DMS 273 treated with DMSO at 0.1 percent for 48 hours (cell line): ENCODE data around the gene CST7.

Source experiments
- DNase-seq: peaks from one replicate; lab custom pipeline; 2025; lab: John Stamatoyannopoulos, UW

CST7 gene

DNA sequence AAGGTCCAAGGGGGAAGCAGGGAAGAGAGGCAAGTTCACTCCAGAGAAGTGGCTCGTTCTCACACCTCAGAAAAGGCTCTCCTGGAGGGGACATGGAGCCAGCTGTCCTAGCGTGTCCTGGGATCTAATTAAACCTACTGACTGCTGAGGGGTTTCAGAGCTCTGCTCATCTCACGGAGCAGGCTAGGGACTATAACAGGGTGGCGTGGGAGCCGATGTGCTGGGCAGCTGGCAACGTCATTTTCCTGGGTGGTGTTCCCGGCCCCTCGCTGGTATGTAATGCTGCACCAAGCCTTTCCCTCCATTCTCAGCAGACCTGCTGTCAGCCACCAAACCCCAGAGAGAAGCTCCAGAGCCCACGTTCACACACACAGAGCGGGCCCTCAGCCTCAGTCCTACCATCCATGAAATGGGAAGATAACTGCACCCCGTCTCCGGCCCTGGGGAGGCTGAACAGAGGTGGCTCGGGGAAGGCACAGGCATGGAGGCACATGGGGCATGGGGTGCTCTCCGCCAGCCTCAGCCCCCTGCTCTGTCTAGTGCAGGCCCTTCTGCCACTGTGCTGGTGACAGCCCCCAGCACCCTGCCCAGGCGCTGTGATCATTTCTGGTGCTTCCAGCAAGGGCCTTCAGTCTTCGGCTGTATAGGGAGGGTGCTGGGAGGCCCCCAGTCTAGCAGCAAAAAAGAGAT is 1.9 kb downstream of the CST7 start:
- no peak for DNase-seq

DNA sequence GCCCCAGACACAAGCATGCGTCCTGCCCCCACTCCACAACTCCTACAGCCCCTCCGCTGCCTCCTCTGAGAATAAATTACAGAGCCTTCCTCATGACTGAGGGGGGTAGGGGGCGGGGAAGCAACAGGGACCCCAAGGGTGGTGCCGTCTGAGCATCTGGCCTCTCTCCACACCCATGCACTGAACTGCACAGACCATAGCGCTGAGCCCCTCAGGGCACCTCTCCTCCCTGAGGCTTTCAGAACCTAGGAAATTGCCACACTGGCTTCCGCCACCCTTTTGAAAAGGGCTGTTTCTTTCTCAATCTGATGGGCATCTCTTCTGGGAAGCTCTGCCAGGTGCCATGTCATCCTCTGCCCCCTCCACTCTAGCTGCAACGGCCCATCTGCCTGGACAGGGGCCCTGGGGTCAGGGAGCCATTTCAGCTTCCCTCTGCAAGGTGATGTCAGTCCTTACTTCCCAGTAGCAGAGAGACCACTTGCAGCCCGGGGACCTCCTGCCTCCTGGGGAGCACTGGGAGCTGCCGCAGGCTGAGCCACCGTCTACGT is 2.5 kb downstream of the CST7 start:
- no peak for DNase-seq

DNA sequence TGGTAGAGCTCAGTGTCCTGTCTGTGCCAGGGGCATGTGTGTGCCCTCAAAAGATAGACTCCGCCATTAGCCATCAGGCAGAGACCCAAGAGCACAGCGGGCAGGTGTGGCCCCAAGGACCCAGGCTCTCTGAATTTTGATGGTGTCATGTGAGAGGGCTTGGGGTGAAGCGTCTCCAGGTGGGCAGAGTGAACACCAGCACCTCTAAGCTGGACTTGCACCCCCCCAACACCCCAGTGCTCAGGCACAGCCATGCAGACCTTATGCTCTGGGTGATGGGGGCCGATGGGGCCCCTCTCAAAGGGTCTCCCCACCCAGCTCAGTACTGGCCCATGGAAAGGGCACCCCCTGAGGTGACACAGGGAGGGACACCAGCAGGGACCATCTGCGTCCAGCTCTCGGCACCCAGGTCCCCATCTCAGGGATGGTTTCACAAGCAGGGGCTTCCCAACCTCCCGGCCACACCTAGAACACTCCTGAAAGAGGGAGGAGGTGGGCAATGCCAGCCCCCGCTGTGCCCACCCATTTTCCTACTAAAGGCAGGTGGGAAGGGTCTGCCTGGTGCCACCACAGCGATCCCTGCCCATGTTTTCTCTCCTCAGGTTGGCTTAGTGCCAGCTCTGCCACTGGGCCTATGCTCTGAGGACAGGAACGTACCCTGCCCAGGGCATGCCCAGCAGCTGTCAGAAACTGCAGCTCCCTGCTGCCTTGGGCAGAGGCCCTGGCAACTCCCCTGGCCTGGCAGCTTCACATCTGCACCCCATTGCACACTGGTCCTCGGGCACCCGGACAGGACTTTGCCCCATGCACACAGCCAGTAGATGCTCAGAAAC is 3.5 kb downstream of the CST7 start:
- DNase-seq = no peak

DNA sequence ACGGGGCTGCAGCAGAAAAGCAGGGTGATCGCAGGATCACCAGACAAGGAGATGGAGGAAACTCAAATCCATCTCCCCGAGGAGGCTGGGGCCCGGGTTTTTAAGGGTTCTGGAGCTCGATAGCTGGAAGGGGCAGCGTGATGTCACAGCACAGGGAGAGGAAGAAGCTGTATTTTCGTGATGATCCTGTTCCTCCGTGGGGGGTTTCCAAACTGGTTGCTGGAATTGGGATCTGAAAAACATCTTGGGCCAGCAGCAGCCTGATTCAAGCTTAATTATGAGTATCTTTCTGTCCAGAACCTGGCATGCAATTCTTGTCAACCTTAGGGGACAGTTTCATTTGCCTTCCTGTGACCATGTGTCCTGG is 4.1 kb downstream of the CST7 start:
- DNase-seq = no peak

DNA sequence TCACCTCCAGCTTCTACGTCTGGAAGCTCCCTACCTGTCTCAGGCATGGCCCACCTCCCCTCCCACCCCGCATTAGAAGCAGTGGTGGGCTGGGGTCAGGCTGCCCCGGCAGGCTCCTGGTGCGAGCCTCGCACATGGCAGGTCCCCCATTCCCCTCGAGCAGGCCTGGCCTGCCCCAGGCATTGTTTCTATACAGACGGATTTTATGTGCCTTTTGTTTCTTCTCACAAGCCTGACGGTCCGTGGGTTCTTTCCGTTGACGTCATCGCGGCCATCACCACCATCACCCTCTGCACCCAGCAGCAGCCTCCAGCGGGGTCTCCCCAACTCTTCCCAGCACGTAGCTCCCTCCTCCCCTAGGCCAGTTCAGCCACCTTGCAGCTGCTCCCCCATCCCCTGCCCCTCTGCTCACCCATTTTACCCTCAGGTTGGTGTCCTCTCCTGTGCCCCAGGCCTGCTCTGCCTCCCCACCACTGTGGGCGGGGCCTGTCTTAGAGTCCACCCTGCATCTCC is 4.6 kb downstream of the CST7 start:
- DNase-seq = no peak

DNA sequence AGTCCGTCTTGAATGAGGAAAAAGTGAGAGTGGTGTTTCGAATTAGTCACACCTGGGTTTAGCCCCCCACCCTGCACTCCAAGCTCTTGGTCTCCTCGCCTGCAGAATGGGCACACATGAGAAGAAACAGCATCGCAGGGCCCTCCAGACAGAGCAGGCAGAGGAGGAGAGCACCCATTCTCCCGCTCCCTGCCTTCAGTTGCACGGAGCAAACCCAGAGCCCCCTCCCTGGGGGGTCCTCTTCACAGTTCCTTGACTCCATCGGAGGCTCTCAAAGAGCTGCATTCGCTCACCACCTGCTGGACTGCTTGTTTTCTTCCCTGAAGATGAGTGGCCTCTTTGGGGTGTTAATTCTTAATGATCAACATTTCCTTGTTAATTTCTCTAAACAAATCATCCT is 5.1 kb downstream of the CST7 start:
- DNase-seq = no peak

DNA sequence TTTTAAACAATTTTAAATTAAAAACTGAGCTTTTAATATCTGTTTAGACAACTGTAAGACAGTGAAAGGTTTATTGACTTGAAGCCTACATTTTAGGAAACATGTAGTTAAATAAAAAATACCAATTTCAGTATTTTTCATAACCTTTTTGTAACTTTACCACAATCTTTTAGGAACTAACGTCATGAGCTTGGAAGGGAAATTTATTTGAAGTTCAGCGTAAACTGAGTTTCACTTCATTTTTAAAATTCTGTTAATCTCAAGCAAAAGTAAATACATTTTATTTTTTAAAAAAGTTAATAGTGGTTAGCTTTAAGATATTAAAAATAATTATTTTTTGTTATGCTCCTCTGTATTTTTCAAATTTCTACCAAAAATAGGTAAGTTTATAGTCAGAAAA is 5.5 kb downstream of the CST7 start:
- DNase-seq = no peak

DNA sequence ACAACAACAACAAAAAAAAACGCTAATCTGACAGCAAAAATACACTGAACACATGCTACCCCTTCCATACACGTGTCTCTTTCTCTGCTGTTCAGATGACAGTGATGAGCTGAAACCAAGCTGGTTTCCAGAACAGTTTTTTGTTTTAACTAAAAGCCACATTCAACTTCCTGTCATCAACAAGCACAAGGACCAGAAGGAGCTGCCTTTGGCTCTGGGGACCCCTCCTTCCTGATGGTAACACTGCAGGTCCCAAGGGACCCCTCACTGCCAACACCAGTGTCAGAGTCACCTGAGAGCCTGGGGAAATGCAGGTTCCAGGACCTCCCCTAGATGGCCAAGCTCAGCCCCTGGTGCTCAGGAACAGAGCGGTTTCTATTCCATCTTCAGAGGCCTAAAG is 6.0 kb downstream of the CST7 start:
- DNase-seq = no peak

DNA sequence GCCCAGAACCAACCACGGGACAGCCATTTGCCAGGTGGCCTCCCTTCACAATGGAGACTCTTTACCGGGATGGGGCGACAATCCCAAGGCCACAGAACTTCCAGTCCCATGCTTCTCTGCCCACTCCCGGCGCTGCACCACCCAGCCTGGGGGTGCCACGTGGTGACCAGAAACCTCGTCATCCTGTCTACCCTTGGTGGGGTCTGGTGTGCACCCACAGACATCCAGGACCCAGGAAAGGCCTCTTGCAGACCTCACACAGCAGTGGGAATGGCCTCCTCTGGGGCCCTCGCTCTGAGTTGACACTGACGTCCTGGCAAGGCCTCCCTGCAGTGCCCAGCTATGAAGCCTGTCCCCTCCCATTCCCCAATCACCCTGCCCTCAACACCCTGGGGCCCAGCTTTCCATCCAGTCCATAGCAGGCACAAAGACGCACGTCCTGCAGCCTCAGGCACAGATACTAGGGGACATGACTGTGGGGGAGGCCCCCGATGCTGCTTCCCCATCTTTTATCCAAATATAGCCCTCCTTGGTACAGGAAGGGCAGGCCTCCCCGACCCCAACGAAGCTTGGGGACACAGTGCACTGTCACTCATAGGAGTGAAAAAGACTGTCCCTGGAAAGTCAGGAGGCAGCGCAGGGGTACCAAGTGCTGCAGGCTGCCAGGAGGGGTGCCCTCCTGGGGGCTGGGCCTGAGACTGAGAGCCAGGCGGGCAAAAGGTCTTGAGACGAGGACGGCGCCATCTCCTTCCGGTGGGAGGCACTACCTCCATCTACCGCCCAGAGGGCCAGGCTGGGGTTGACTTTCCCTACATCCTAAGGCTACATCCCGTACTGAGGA is 7.2 kb downstream of the CST7 start:
- DNase-seq = no peak

DNA sequence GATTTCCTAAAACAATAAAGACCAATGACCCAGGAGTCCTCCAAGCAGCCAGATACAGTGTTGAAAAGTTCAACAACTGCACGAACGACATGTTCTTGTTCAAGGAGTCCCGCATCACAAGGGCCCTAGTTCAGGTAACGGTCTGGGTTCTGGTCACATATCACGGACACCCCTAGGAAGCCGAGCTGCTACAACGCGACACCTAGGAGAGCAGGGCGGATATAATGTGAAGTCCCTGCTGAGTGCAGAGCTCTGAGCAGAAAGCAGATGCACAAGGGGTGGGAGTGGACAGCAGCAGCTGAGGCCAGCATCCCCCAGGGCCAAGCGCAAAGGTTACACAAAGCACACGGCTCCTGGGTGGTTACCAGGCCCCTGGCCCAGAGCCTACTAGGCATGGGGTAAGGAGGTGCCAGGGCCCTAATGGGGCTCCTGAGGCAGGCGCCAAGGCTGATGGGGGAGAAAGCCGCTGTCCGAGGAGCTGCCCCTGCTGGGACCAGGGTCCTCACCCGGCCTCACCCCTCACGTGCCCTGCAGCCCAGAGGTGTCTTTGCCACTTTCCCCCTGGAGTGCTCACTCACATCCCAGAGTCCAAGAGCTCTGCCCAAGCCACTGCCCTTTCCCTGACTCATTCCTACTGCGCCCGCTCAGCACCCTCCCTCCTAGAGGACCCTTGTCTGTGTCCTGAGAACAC is 8.4 kb downstream of the CST7 start:
- no peak for DNase-seq

DNA sequence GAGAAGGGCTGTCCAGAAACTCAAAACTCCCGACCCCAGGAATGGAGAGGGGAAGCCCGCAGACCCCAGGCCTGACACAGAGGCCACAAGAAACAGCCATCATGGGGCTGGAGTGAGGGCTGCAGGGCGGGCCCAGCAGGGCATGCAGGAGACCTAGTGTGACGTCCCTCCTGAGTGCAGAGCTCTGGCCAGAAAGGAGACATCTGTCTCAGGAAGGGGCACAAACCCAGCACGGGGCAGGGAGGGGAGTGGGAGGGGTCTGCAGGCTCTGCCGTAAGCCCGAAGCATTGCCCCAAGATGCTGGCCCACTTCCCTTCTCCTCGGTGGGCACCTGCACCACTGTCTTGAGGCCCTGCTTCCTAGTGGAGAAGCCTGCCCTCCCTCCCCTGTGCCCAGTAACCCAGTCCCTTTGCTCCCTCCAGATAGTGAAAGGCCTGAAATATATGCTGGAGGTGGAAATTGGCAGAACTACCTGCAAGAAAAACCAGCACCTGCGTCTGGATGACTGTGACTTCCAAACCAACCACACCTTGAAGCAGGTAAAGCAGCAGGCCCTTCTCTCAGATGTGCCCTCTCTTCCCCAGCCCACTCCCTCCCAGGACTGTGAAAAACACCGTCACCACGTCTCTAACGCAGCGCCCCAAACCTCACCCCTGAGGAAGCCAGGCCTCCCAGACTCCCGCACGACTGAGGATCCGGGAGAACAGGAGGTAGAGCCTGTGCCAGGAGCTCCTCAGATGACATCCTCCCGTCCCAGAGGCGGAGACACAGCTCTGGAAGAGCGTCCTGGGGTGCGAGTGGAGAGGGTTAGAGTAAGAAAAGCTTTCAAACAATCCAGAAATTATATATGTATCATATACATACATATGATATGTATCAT is 9.7 kb downstream of the CST7 start:
- DNase-seq = no peak

DNA sequence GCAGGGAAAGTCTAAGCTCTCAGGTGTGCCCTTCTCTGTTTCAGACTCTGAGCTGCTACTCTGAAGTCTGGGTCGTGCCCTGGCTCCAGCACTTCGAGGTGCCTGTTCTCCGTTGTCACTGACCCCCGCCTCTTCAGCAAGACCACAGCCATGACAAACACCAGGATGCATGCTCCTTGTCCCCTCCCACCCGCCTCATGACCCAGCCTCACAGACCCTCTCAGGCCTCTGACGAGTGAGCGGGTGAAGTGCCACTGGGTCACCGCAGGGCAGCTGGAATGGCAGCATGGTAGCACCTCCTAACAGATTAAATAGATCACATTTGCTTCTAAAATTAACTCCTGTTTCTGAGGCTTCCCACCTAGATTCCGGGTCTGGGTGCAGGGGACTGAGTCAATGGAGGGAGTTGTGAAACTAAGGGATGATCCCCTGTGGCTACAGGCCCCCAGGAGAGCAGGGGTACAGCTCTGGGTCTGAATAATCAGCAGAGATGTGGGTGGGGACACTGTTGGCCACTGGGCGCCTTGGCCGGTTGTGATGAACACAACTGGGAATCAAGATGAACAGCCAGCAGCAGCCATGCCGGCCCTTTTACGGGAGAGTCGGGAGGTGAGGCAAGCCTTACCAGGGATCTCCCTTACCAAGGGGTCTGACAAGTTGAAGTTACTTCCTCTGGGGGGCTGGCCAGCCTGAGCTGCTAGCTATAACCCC is 10.7 kb downstream of the CST7 start:
- no peak for DNase-seq

DNA sequence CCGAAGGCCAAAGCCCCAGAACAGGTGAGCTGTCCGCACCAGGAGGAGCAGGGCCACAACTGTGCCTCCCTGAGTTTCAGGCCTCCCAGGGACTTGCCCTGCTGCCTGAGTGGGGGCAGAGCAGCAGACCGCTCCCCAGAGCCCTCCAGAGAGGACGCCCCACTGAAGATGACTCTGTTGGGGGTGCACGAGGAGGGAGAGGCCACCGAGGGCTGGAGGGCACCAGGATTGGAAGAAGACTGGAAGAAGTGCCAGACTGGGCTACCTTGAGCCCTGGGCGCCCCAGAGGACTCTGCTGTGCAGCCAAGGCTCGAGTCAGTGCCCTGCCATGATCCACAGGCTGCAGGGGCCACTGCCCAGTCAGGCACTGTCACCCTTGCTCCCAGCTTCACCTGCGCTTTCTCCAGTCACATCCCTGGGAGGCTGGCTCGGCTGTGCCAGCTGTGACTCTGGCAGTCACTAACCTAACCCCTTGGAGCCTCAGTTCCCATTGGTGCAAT is 11.3 kb downstream of the CST7 start:
- DNase-seq = no peak

DNA sequence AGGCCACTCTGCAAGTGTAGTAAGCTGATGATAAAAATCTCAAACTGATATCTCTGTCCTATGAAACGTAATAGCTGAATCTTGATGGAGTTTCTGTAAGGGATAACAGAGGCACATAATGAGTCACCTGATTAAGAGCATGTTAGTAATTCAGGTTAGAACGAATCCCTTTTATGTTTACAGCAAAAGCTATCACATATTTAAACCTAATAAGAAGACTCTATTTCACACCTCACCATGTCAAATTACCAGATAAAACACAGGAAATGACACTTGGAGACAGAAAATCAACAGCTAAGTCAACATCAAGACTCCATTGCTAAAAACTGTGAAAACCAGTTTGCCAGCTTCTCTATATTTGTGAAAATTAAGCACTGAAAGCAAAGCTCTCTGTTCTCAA is 11.8 kb downstream of the CST7 start:
- no peak for DNase-seq

DNA sequence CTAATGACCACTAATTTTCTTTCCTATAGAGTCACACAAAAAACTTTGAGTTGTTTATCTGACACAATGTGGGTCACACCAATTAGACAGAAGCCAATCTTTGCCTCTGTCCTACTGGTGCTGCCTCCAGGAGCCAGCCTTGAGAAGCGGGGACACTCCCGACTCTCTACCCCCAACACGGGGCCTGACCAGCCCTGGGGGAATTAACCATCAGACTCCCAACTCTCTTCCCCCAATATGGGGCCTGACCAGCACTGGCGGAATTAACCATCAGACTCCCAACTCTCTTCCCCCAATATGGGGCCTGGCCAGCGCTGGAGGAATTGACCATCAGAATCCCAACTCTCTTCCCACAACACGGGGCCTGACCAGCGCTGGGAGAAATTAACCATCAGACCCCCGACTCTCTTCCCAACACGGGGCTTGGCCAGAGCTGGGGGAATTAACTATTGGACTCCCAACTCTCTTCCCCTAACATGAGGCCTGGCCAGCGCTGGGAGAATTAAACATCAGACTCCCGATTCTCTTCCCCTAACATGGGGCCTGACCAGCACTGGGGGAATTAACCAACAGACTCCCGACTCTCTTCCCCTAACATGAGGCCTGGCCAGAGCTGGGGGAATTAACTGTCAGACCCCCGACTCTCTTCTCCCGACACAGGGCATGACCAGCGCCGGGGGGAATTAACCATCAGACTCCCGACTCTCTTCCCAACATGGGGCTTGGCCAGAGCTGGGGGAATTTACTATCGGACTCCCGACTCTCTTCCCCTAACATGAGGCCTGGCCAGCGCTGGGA is 12.5 kb downstream of the CST7 start:
- no peak for DNase-seq

DNA sequence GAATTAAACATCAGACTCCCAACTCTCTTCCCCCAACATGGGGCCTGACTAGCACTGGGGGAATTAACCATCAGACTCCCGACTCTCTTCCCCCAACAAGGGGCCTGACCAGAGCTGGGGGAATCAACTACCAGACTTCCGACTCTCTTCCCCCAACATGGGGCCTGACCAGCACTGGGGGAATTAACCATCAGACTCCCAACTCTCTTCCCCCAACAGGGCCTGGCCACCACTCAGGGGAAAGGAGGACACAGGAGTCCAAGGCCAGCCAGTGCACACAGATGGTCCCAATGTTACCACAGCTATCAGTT is 13.1 kb downstream of the CST7 start:
- DNase-seq = no peak

DNA sequence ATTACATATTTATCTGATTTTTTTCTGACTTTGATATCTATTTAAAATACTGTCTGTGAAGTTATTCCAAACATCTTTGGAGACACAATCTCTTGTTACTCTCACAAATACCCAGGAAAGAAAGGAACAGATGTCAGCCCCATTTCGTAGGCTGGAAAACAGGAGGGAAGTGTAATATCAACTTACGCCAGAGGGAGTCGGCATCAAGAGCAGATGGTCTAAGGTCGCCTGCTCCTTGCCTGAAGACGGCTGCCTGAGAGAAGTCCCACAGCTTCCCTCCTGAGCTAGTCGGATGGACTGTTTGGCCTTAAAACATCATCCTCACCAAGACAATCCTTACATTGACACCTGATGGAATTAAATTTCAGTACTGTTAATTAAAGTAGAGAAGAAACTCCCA is 13.4 kb downstream of the CST7 start:
- peak; percentile 83 for DNase-seq

DNA sequence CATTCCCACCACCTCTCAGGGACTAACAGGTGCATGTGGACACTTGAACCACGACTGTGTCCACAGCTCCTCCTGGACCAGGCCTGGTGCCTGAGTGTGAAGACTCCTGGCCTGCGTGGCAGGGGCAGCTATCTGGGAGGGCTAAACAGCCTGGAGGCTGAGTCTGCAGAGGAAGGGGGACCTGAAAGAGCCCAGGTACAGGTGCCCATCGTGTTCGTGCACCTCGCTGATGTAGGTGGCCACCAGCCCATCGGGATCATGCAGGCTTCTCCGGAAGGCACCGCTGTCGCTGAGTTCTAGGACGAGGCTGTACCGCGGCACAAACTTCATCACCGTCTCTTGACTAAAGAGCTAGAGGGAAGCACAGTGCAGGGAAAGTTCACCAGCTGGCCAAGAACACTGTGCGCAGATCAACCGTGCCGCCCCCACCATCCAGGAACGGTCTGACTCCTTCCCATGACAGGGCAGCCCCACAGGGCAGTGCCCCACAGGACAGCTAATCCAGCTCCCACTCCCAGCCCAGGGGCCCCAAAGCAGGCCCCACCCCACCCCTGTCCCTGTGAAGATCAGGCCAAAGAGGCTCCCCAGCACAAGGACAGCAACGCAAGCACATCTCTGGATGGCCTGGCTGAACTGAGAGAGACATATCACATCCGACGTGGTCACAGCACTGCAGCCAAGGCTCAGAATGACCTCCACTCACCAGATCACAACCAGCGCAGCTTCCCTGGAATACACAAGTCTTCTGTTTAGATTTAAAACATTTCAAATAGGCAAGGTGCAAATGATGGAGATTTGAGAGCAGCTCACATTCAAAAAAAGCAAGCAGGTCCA is 14.8 kb downstream of the CST7 start:
- no peak for DNase-seq
